ENCODE data around the gene CREM.

- TF ChIP-seq CTCF (conservative IDR thresholded peaks at IDR 0.05; ENCODE audit: low read length) (peak; percentile 95), EZH2phosphoT487 (IDR thresholded peaks at IDR 0.05; ENCODE audit: borderline replicate concordance, low read depth, low read length) (no peak)
These were observed 91.8 kb downstream of the CREM start for GRCh38 chr10:35218339-35218955.
